Adrenal gland (tissue), 12 donors: ENCODE data around the gene ACSF3. TPM values are rescaled to one million over a fixed set of nuclear protein-coding genes. Genes with fewer than 3 reads are reported as not detected.

ENCODE experiments used
- DNase-seq, 7 donors: peaks; one replicate each; pipeline ENCODE4 v3.0.0-alpha.2; 2019 to 2020
- H3K27ac ChIP-seq, 5 donors: fragments of 200-600 bp; sonication (generic) in 4 of 5; 1 replicate in 3 of 5; 2 replicates in 2 of 5; pipeline versions ENCODE4 v1.5.1 to v1.8.0; 2016 to 2020; ENCODE audit warnings: mild to moderate bottlenecking in 1 of 5
- H3K27me3 ChIP-seq: fragments of 200-600 bp; 2 replicates; pipeline ENCODE4 v1.8.0; 2021
- H3K36me3 ChIP-seq, 2 donors: fragments of 200-600 bp; replicated peaks in 1 of 2; 1 replicate in 1 of 2; 2 replicates in 1 of 2; pipeline versions ENCODE4 v1.5.1 to v1.8.0; 2018 to 2022
- H3K4me1 ChIP-seq, 2 donors: fragments of 200-600 bp; replicated peaks in 1 of 2; 1 replicate in 1 of 2; 2 replicates in 1 of 2; pipeline versions ENCODE4 v1.5.1 to v1.8.0; 2018 to 2021
- H3K4me3 ChIP-seq, 4 donors: fragments of 200-600 bp; sonication (generic) in 3 of 4; one replicate each; pipeline ENCODE4 v1.5.1; 2016 to 2018
- H3K9me3 ChIP-seq, 3 donors: fragments of 200-600 bp; sonication (generic) in 1 of 3; replicated peaks in 1 of 3; 1 replicate in 2 of 3; 2 replicates in 1 of 3; pipeline versions ENCODE4 v1.5.1 to v1.8.0; 2016 to 2021
- POLR2A ChIP-seq, 2 donors: fragments of 450-650 bp; IDR thresholded peaks; one replicate each; pipeline ENCODE4 v1.6.1; 2017; ENCODE audit warnings: antibody characterized with exemption in 2 of 2, mild to moderate bottlenecking in 2 of 2, moderate library complexity in 1 of 2
- WGBS, 4 donors: extraction: QIAGEN DNeasy Blood & Tissue Kit in 2 of 4; methylation state at CpG; one replicate each; pipeline versions ENCODE4 v1.1.5 to v1.1.7; 2013 to 2017; 5-methylcytosine and 5-hydroxymethylcytosine counted together
- intact Hi-C, 2 donors: fragments of 100-400 bp; cut with DNase I; formaldehyde crosslinking; loops; one replicate each; pipeline versions ENCODE4 v1.14.1 to v1.15.0; 2022 to 2023
- polyA plus RNA-seq, 3 donors: library from polyadenylated mRNA; stranded (reverse); fragments of 200-250 nt in 2 of 3; fragments of 350-450 nt in 1 of 3; fragmentation: Illumina TruSeq in 1 of 3; extraction: RNeasy Lipid Tissue Mini Kit (QIAGEN cat#74804) in 1 of 3; gene quantifications; one replicate each; pipeline ENCODE4 v1.2.3, GENCODE V29; 2013 to 2014
- total RNA-seq, 9 donors: library from RNA; depleted of rRNA in 4 of 9; stranded (reverse); fragments of >200 nt in 4 of 9; fragments of 120-200 nt in 1 of 9; fragmentation: NEBNext Ultra II Directional in 1 of 9; extraction: Animal tissue kit (Norgen Biotek cat#: 25700) in 1 of 9; gene quantifications; one replicate each; pipeline versions ENCODE4 v1.1.0 to v1.2.4, GENCODE V29; 2013 to 2023
- TF ChIP-seq, protein P1 (sequence below), 6 experiments: fragments of 450-650 bp in 4 of 6; fragments of 200-600 bp in 2 of 6; sonication (generic) in 1 of 6; IDR thresholded peaks; 1 replicate in 5 of 6; 2 replicates in 1 of 6; pipeline versions ENCODE4 v1.5.1 to v1.8.0; 2016 to 2021; ENCODE audit warnings: antibody characterized with exemption in 6 of 6, mild to moderate bottlenecking in 2 of 6, moderate library complexity in 1 of 6
- donor health status: healthy with polysubstance abuse.
- donor health status: Bipolar disorder and iron deficiency.
- donor health status: DM: yes; HTN: yes; CAD: no.
- donor health status: DM: no; HTN: no; CAD: no.
- donor health status: DM: no; HTN: no; CAD: no.
- donor health status: DM: yes; HTN: yes; CAD: no.

Gene ACSF3
- total and polyA plus RNA-seq, 12 donors, result 32.4 to 90.3 (median 57.0) TPM

DNA sequence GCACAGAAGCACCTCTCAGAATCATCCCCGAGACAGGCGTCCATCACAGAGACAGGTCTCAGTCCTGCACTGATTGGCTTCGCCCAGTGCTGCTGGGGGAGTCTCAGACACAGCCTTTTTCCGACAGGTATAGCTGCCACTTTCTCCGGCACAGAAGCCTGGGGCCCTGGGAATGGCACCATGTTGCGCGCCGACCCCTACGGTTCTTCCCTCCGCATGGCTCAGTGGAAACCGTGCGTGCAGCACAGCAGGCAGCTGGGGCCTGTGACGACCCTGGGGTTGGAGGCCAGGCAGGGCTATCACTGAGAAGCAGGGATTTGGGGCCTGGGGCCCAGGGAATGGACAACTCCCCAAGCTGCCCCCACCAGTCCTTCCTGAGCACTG lies 48.2 kb downstream of the ACSF3 start:
- Histone ChIP-seq H3K27ac (no peak overlapping the region), H3K36me3 (peaks cover 0 to 41% of the 10 kb centered on the region in 2 donors), H3K9me3 (no peaks in the 10 kb centered on the region), H3K27me3 (no peaks in the 10 kb centered on the region), H3K4me1 (no peaks in the 10 kb centered on the region), H3K4me3 (no peak overlapping the region)
- DNase-seq, result no peak
- intact Hi-C loops, result no loop called here
- TF ChIP-seq, protein P1, sequence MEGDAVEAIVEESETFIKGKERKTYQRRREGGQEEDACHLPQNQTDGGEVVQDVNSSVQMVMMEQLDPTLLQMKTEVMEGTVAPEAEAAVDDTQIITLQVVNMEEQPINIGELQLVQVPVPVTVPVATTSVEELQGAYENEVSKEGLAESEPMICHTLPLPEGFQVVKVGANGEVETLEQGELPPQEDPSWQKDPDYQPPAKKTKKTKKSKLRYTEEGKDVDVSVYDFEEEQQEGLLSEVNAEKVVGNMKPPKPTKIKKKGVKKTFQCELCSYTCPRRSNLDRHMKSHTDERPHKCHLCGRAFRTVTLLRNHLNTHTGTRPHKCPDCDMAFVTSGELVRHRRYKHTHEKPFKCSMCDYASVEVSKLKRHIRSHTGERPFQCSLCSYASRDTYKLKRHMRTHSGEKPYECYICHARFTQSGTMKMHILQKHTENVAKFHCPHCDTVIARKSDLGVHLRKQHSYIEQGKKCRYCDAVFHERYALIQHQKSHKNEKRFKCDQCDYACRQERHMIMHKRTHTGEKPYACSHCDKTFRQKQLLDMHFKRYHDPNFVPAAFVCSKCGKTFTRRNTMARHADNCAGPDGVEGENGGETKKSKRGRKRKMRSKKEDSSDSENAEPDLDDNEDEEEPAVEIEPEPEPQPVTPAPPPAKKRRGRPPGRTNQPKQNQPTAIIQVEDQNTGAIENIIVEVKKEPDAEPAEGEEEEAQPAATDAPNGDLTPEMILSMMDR (IDR thresholded peaks at IDR 0.05), result no peak
- TF ChIP-seq POLR2A (IDR thresholded peaks at IDR 0.05), result no peak
- 92 to 95% (median 95%) methylated on average over 7 to 13 of the region's 13 CpGs for WGBS, 4 donors

DNA sequence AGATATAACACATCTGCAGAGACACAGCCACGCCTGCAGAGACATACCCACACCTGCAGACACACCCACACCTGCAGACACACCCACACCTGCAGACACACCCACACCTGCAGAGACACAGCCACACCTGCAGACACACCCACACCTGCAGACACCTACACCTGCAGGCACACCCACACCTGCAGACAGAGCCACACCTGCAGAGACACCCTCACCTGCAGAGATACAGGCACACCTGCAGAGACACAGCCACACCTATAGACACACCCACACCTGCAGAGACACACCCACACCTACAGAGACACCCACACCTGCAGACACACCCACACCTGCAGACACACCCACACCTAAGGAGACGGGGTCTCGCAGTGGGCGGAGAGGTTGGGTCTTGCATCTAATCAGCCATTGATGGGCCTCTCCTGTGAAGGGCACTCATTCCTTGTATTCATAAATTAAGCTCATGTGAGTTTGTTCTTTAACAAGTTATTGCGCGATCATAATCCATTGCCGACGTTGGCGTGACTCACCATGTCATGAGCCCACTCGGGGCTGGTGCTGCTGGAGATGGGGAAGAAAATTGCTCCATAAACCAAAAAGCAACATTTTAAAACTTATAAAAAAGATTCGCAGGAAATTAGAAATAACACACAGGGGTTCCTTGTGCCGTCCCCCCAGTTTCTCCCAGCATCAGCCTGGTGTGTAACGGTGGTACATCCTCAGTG lies 49.0 kb downstream of the ACSF3 start:
- no peaks in the 10 kb centered on the region for H3K4me1 ChIP-seq
- no peaks in the 10 kb centered on the region for H3K9me3 ChIP-seq
- no peaks in the 10 kb centered on the region for H3K27me3 ChIP-seq
- TF ChIP-seq, protein P1 (IDR thresholded peaks at IDR 0.05), result no peak
- TF ChIP-seq POLR2A (IDR thresholded peaks at IDR 0.05), result no peak
- no peak overlapping the region for H3K27ac ChIP-seq
- no peak overlapping the region for H3K4me3 ChIP-seq
- intact Hi-C loops, result no loop called here
- peaks cover 0 to 40% of the 10 kb centered on the region in 2 donors for H3K36me3 ChIP-seq
- no peak for DNase-seq
- 93 to 96% (median 94%) methylated on average over 12 to 13 of the region's 13 CpGs for WGBS, 4 donors

DNA sequence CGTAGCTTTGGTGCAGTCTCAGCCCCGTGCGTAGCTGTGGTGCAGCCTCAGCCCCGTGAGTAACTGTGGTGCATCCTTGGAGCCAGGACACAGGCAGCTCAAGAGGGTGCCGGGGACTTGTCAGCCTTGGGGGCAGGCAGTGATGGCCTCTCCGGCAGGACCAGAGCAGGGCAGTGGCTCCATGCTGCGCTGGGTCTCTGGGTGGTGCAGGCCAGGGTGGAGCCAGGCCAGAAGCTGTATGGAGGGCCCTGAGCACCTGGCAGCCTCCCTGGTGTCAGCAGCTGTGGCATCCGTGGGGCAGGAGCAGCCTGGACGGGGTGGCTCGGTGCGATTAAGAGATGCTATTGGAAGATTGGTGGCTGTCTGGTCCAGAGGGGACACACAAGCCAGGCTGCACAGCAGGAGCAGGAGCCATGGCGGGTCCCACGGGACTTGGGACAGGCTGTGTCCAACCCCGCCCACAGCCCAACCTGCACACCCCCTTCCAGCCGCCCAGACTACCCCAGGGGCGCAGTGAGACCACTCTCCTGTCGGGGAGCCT lies 49.6 kb downstream of the ACSF3 start:
- Histone ChIP-seq H3K4me3 (no peak overlapping the region), H3K27me3 (no peaks in the 10 kb centered on the region), H3K9me3 (no peaks in the 10 kb centered on the region), H3K36me3 (peaks cover 0 to 40% of the 10 kb centered on the region in 2 donors), H3K4me1 (no peaks in the 10 kb centered on the region), H3K27ac (no peak overlapping the region)
- TF ChIP-seq, protein P1 (IDR thresholded peaks at IDR 0.05), result no peak
- no peak for TF ChIP-seq POLR2A (IDR thresholded peaks at IDR 0.05)
- DNase-seq, result no peak
- intact Hi-C loops, result no loop called here
- WGBS, 4 donors, result 95 to 97% (median 96%) methylated on average over 7 to 17 of the region's 17 CpGs

- Histone ChIP-seq H3K27me3 (no peaks in the 10 kb centered on the region), H3K36me3 (peaks cover 0 to 36% of the 10 kb centered on the region in 2 donors), H3K9me3 (no peaks in the 10 kb centered on the region), H3K27ac (no peak overlapping the region), H3K4me3 (no peak overlapping the region), H3K4me1 (no peaks in the 10 kb centered on the region)
- no peak for DNase-seq
- intact Hi-C loops, result no loop called here
- no peak for TF ChIP-seq POLR2A (IDR thresholded peaks at IDR 0.05)
- TF ChIP-seq, protein P1 (IDR thresholded peaks at IDR 0.05), result no peak
- WGBS, 4 donors, result 86 to 93% (median 90%) methylated on average over 17 to 22 of the region's 22 CpGs
These were observed 50.4 kb downstream of the ACSF3 start for GRCh38 chr16:89143911-89144675.
